ENCODE results near the gene PGM2L1. TPM values are rescaled to one million over a fixed set of nuclear protein-coding genes. Genes with fewer than 3 reads are reported as not detected.
"Not testable (repeated sequence)": the region's sequence is repeated elsewhere in the genome, so short reads cannot be mapped to it uniquely, and the experiment has no call there.

Gene PGM2L1
- total and polyA plus RNA-seq, 12 donors = 0.54 to 27.8 (median 2.2) TPM

GRCh38 chr11:74425100-74425499 is 26.9 kb upstream of the PGM2L1 start:
- Histone ChIP-seq H3K36me3 (replicated peaks in 1 of 2) (no peaks in the 10 kb centered on the region), H3K9me3 (replicated peaks in 1 of 3) (peaks cover 0 to 3% (median 0%) of the 10 kb centered on the region in 3 donors), H3K4me3 (no peak overlapping the region), H3K27me3 (no peaks in the 10 kb centered on the region), H3K4me1 (replicated peaks in 1 of 2) (no peaks in the 10 kb centered on the region), H3K27ac (no peak overlapping the region)
- TF ChIP-seq POLR2A (IDR thresholded peaks at IDR 0.05) = no peak
- TF ChIP-seq, protein P1, sequence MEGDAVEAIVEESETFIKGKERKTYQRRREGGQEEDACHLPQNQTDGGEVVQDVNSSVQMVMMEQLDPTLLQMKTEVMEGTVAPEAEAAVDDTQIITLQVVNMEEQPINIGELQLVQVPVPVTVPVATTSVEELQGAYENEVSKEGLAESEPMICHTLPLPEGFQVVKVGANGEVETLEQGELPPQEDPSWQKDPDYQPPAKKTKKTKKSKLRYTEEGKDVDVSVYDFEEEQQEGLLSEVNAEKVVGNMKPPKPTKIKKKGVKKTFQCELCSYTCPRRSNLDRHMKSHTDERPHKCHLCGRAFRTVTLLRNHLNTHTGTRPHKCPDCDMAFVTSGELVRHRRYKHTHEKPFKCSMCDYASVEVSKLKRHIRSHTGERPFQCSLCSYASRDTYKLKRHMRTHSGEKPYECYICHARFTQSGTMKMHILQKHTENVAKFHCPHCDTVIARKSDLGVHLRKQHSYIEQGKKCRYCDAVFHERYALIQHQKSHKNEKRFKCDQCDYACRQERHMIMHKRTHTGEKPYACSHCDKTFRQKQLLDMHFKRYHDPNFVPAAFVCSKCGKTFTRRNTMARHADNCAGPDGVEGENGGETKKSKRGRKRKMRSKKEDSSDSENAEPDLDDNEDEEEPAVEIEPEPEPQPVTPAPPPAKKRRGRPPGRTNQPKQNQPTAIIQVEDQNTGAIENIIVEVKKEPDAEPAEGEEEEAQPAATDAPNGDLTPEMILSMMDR (IDR thresholded peaks at IDR 0.05) = no peak
- no peak for DNase-seq
- intact Hi-C loops (cut with DNase I) = no loop called here

GRCh38 chr11:74418509-74418895 is 20.3 kb upstream of the PGM2L1 start:
- H3K27ac ChIP-seq = peak overlapping the region in 1 of 5 donors; percentile 42
- intact Hi-C loops (cut with DNase I) = no loop called here
- DNase-seq = no peak
- 21 to 35% (median 29%) methylated on average over 1 of the region's 1 CpG for WGBS, 4 donors
- no peaks in the 10 kb centered on the region for H3K9me3 ChIP-seq (replicated peaks in 1 of 3)
- no peaks in the 10 kb centered on the region for H3K27me3 ChIP-seq
- H3K4me3 ChIP-seq = no peak overlapping the region
- H3K36me3 ChIP-seq (replicated peaks in 1 of 2) = no peaks in the 10 kb centered on the region
- H3K4me1 ChIP-seq (replicated peaks in 1 of 2) = peaks cover 0 to 12% of the 10 kb centered on the region in 2 donors
- no peak for TF ChIP-seq POLR2A (IDR thresholded peaks at IDR 0.05)
- TF ChIP-seq, protein P1 (IDR thresholded peaks at IDR 0.05) = no peak

DNA sequence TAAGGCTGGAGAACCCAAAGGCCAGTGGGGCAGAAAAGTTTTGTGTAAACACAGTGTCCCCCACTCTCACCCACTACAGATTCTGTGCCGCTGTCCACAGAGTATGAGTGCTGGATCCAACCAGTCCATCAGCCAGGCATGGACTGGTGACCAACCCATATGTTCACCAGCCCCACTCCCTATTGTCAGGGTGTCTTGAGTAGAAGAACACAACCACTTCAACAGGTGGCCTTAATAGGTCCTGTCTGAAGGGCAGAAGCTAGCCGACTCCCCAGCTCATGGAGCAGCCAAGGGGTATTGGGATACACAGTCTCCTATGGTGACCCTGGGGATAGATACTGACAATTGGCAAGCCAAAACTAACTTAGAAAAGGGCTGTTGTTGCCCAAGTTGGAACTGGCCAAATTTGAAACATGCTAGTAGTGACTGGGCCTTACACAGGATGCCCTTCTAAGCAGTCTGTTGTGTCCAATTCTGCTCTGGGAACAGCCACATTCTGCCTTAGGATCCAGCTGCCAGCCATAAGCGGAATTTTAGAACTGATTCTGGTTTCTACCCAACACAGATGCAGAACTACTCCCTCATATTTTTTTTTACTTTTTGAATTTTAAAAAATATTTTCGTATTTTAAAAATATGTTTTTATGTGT is 19.8 kb upstream of the PGM2L1 start:
- no peak overlapping the region for H3K4me3 ChIP-seq
- intact Hi-C loops (cut with DNase I) = no loop called here
- peaks cover 0 to 12% of the 10 kb centered on the region in 2 donors for H3K4me1 ChIP-seq (replicated peaks in 1 of 2)
- peak overlapping the region in 2 of 5 donors; percentile 42 to 50 for H3K27ac ChIP-seq
- no peak for TF ChIP-seq POLR2A (IDR thresholded peaks at IDR 0.05)
- TF ChIP-seq, protein P1 (IDR thresholded peaks at IDR 0.05) = no peak
- no peaks in the 10 kb centered on the region for H3K36me3 ChIP-seq (replicated peaks in 1 of 2)
- H3K27me3 ChIP-seq = no peaks in the 10 kb centered on the region
- WGBS, 4 donors = 78 to 91% (median 86%) methylated on average over 4 of the region's 4 CpGs
- DNase-seq = no peak
- no peaks in the 10 kb centered on the region for H3K9me3 ChIP-seq (replicated peaks in 1 of 3)

- Histone ChIP-seq H3K9me3 (replicated peaks in 1 of 3) (no peaks in the 10 kb centered on the region), H3K4me3 (no peak overlapping the region), H3K4me1 (replicated peaks in 1 of 2) (peaks cover 0 to 12% of the 10 kb centered on the region in 2 donors), H3K36me3 (replicated peaks in 1 of 2) (no peaks in the 10 kb centered on the region), H3K27ac (no peak overlapping the region), H3K27me3 (no peaks in the 10 kb centered on the region)
- DNase-seq = no peak
- 38 to 69% (median 57%) methylated on average over 1 of the region's 1 CpG for WGBS, 4 donors
- TF ChIP-seq, protein P1 (IDR thresholded peaks at IDR 0.05) = no peak
- TF ChIP-seq POLR2A (IDR thresholded peaks at IDR 0.05) = no peak
- intact Hi-C loops (cut with DNase I) = no loop called here
Observed at GRCh38 chr11:74417379-74417804, 19.2 kb upstream of the PGM2L1 start.

- WGBS, 4 donors = 96 to 100% (median 99%) methylated on average over 1 of the region's 1 CpG
- intact Hi-C loops (cut with DNase I) = not testable (repeated sequence)
Observed at GRCh38 chr11:74416974-74417373, 18.7 kb upstream of the PGM2L1 start.

More at GRCh38 chr11:74416974-74417373, 18.7 kb upstream of the PGM2L1 start:
- H3K27ac ChIP-seq; H3K36me3 ChIP-seq (replicated peaks in 1 of 2); DNase-seq; H3K4me3 ChIP-seq; H3K9me3 ChIP-seq (replicated peaks in 1 of 3); H3K27me3 ChIP-seq: not testable (repeated sequence)
- H3K4me1 ChIP-seq (replicated peaks in 1 of 2) = peaks cover 0 to 12% of the 10 kb centered on the region in 2 donors

Data from adrenal gland (tissue), 12 donors.